H1 (cell line): Measurements from ENCODE around the gene HTR6. TPM values are rescaled to one million over a fixed set of nuclear protein-coding genes. Genes with fewer than 3 reads are reported as not detected.

Experiments used
- CTCF ChIA-PET: fragments of 300-600 bp; sonication (Branson Sonifier 250); formaldehyde crosslinking; loops from one replicate; lab custom pipeline; 2021; ENCODE audit not compliant: partially characterized antibody; lab: Charles Lee
- POLR2A ChIA-PET: fragments of 300-600 bp; sonication (Branson Sonifier 250); formaldehyde crosslinking; loops from one replicate; lab custom pipeline; 2021; ENCODE audit warnings: inconsistent platforms; ENCODE audit not compliant: partially characterized antibody; lab: Charles Lee
- DNase-seq, 2 experiments: peaks; one replicate each; pipeline versions ENCODE4 v3.0.0 to v3.0.0-alpha.2; 2010 to 2022; ENCODE audit warnings: low spot score in 2 of 2, low read depth in 1 of 2, mixed read lengths in 1 of 2
- FAIRE-seq: peaks from 2 replicates; lab custom pipeline; 2011; peaks lifted over from hg19 to GRCh38; lab: Jason Lieb, UNC
- H2AFZ ChIP-seq: 2 replicates; pipeline ENCODE4 v1.8.1; 2012; ENCODE audit warnings: low read length, inconsistent platforms
- H2AK5ac ChIP-seq: 2 replicates; pipeline ENCODE4 v1.6.1; 2013; ENCODE audit warnings: low read depth, low read length
- H2BK120ac ChIP-seq: replicated peaks from 2 replicates; pipeline ENCODE3; 2013; ENCODE audit warnings: low read depth, low read length, inconsistent platforms
- H2BK12ac ChIP-seq: 2 replicates; pipeline ENCODE4 v1.6.1; 2013; ENCODE audit warnings: low read depth, low read length
- H2BK15ac ChIP-seq: 2 replicates; pipeline ENCODE4 v1.6.1; 2013; ENCODE audit warnings: low read length
- H2BK20ac ChIP-seq: 2 replicates; pipeline ENCODE4 v1.6.1; 2013; ENCODE audit warnings: low read length
- H2BK5ac ChIP-seq: 2 replicates; pipeline ENCODE4 v1.6.1; 2013; ENCODE audit warnings: low read depth, low read length
- H3K14ac ChIP-seq: 2 replicates; pipeline ENCODE4 v1.6.1; 2013; ENCODE audit warnings: inconsistent platforms; ENCODE audit not compliant: insufficient read length
- H3K18ac ChIP-seq: 2 replicates; pipeline ENCODE4 v1.6.1; 2013; ENCODE audit warnings: low read length; ENCODE audit errors: extremely low read depth
- H3K23ac ChIP-seq: 2 replicates; pipeline ENCODE4 v1.6.1; 2013; ENCODE audit warnings: inconsistent platforms; ENCODE audit not compliant: insufficient read length
- H3K23me2 ChIP-seq: 2 replicates; pipeline ENCODE4 v1.6.1; 2013; ENCODE audit warnings: low read depth, low read length
- H3K27ac ChIP-seq: 2 replicates; pipeline ENCODE4 v1.6.1; 2011; ENCODE audit warnings: low read depth, low read length, inconsistent platforms
- H3K27me3 ChIP-seq, 4 experiments: replicated peaks in 1 of 4; 1 replicate in 1 of 4; 2 replicates in 3 of 4; pipeline versions ENCODE4 v1.6.1 to v1.8.1; 2011 to 2013; ENCODE audit warnings: low read length in 3 of 4, mild to moderate bottlenecking in 3 of 4, inconsistent platforms in 2 of 4, mixed read lengths in 2 of 4, moderate library complexity in 1 of 4; ENCODE audit not compliant: control insufficient read depth in 3 of 4, insufficient read depth in 3 of 4; ENCODE audit errors: extremely low read depth in 1 of 4
- H3K36me3 ChIP-seq, 4 experiments: 2 replicates each; pipeline versions ENCODE4 v1.6.1 to v1.8.1; 2011 to 2013; ENCODE audit warnings: mild to moderate bottlenecking in 4 of 4, low read length in 3 of 4, moderate library complexity in 2 of 4, control low read depth in 1 of 4, inconsistent platforms in 1 of 4; ENCODE audit not compliant: insufficient read depth in 4 of 4, control insufficient read depth in 2 of 4
- H3K4ac ChIP-seq: replicated peaks from 2 replicates; pipeline ENCODE3; 2013; ENCODE audit warnings: low read length, low read depth, mixed read lengths, inconsistent platforms; ENCODE audit not compliant: insufficient read length
- H3K4me1 ChIP-seq, 4 experiments: replicated peaks in 1 of 4; 1 replicate in 1 of 4; 2 replicates in 3 of 4; pipeline versions ENCODE4 v1.6.1 to v1.8.1; 2011 to 2013; ENCODE audit warnings: low read length in 3 of 4, inconsistent platforms in 2 of 4, mixed read lengths in 1 of 4; ENCODE audit not compliant: insufficient read depth in 4 of 4, control insufficient read depth in 3 of 4
- H3K4me2 ChIP-seq, 2 experiments: 2 replicates each; pipeline versions ENCODE4 v1.6.1 to v1.8.1; 2011 to 2013; ENCODE audit warnings: low read depth in 2 of 2, low read length in 2 of 2, control low read depth in 1 of 2, inconsistent platforms in 1 of 2, mild to moderate bottlenecking in 1 of 2; ENCODE audit not compliant: insufficient read depth in 1 of 2
- H3K4me3 ChIP-seq, 4 experiments: fragments of 200-600, 300-600 bp in 1 of 4; sonication (generic), shearing (Covaris generic), sonication (Bioruptor Twin) in 1 of 4; 2 replicates each; pipeline versions ENCODE4 v1.5.1 to v1.8.1; 2011 to 2016; ENCODE audit warnings: low read length in 4 of 4, low read depth in 3 of 4, control low read depth in 2 of 4, inconsistent platforms in 2 of 4, mild to moderate bottlenecking in 2 of 4, mixed read lengths in 1 of 4, moderate library complexity in 1 of 4; ENCODE audit not compliant: insufficient read depth in 2 of 4; ENCODE audit errors: extremely low read depth in 1 of 4
- H3K56ac ChIP-seq: replicated peaks from 2 replicates; pipeline ENCODE3; 2013; ENCODE audit warnings: low read depth, mild to moderate bottlenecking, mixed read lengths, low read length, inconsistent platforms; ENCODE audit not compliant: insufficient read length
- H3K79me1 ChIP-seq: 2 replicates; pipeline ENCODE4 v1.6.1; 2013; ENCODE audit warnings: low read depth, low read length, control low read depth
- H3K79me2 ChIP-seq, 2 experiments: 2 replicates each; pipeline versions ENCODE4 v1.6.1 to v1.8.1; 2012 to 2013; ENCODE audit warnings: low read length in 2 of 2, mild to moderate bottlenecking in 2 of 2, inconsistent platforms in 1 of 2; ENCODE audit not compliant: insufficient read depth in 2 of 2, control insufficient read depth in 1 of 2
- H3K9ac ChIP-seq, 4 experiments: replicated peaks in 1 of 4; 1 replicate in 1 of 4; 2 replicates in 3 of 4; pipeline versions ENCODE4 v1.6.1 to v1.8.1; 2011 to 2013; ENCODE audit warnings: low read depth in 3 of 4, low read length in 3 of 4, control low read depth in 2 of 4, mild to moderate bottlenecking in 2 of 4, moderate library complexity in 2 of 4, inconsistent platforms in 1 of 4; ENCODE audit errors: extremely low read depth in 1 of 4
- H3K9me3 ChIP-seq, 2 experiments: 2 replicates each; pipeline versions ENCODE4 v1.6.1 to v1.8.1; 2012 to 2013; ENCODE audit warnings: mild to moderate bottlenecking in 2 of 2, moderate library complexity in 2 of 2, control low read depth in 1 of 2, inconsistent platforms in 1 of 2, low read depth in 1 of 2, low read length in 1 of 2, mixed read lengths in 1 of 2; ENCODE audit not compliant: insufficient read depth in 2 of 2
- H4K20me1 ChIP-seq, 2 experiments: replicated peaks in 1 of 2; 2 replicates each; pipeline versions ENCODE3 to v1.8.1; 2011 to 2013; ENCODE audit warnings: inconsistent platforms in 2 of 2, low read length in 2 of 2, mild to moderate bottlenecking in 1 of 2; ENCODE audit not compliant: insufficient read depth in 2 of 2, control insufficient read depth in 1 of 2
- H4K5ac ChIP-seq: 2 replicates; pipeline ENCODE4 v1.6.1; 2013; ENCODE audit warnings: low read length, low read depth, mixed read lengths, inconsistent platforms; ENCODE audit not compliant: insufficient read length
- H4K8ac ChIP-seq: 2 replicates; pipeline ENCODE4 v1.8.0; 2013; ENCODE audit warnings: mild to moderate bottlenecking, moderate library complexity, low read length, inconsistent platforms; ENCODE audit not compliant: insufficient read depth; ENCODE audit errors: extremely low read depth
- H4K91ac ChIP-seq: replicated peaks from 2 replicates; pipeline ENCODE3; 2013; ENCODE audit warnings: low read length, mixed read lengths, inconsistent platforms; ENCODE audit not compliant: insufficient read length
- BRCA1 ChIP-seq: IDR thresholded peaks from 2 replicates; pipeline ENCODE4 v1.6.1; 2012; ENCODE audit warnings: low read depth, low read length, improper control_type of control experiment
- SIX5 ChIP-seq: IDR thresholded peaks from 2 replicates; pipeline ENCODE4 v1.6.1; 2011; ENCODE audit warnings: mild to moderate bottlenecking, low read depth, low read length
- TCF12 ChIP-seq: IDR thresholded peaks from 2 replicates; pipeline ENCODE4 v1.6.1; 2011; ENCODE audit warnings: low read depth, mild to moderate bottlenecking, low read length
- WGBS, 2 experiments: shearing (Covaris generic) in 1 of 2; methylation state at CpG; one replicate each; pipeline versions ENCODE4 v1.1.6 to v1.1.7; 2013 to 2015; ENCODE audit warnings: low lambda C conversion rate in 2 of 2, mixed read lengths in 2 of 2, inconsistent platforms in 1 of 2, low coverage in 1 of 2, missing lambda C conversion rate in 1 of 2; ENCODE audit not compliant: insufficient replicate concordance in 2 of 2, insufficient coverage in 1 of 2, insufficient read length in 1 of 2; ENCODE audit errors: extremely low coverage in 1 of 2, missing lambda C conversion rate in 1 of 2; 5-methylcytosine and 5-hydroxymethylcytosine counted together
- polyA plus RNA-seq, 7 experiments: library from polyadenylated mRNA; depleted of rRNA in 3 of 7; stranded (reverse) in 5 of 7; unstranded in 2 of 7; fragments of >200 nt in 5 of 7; fragments of 200-250 nt in 2 of 7; gene quantifications; 1 replicate in 5 of 7; 2 replicates in 1 of 7; 4 replicates in 1 of 7; pipeline versions ENCODE4 v1.2.1 to v1.2.3, GENCODE V29; 2011 to 2013; ENCODE audit warnings: missing spikeins in 2 of 7, mixed read lengths in 2 of 7
- total RNA-seq: library from RNA; stranded (reverse); fragmentation: NEBNext Ultra II Directional; extraction: Animal tissue kit (Norgen Biotek cat#: 25700); gene quantifications from 2 replicates; pipeline ENCODE4 v1.2.1, GENCODE V29; 2021

HTR6 gene
- total and polyA plus RNA-seq, 2 of the 8 experiments (the other 6 are each of a cell fraction or from before 2014, with no cell fraction given) = 0.76 to 0.95 TPM

- CTCF ChIA-PET = interaction anchor here (0.8 to 5.2 kb wide), 3 partner anchors 11 to 25 kb away, joined by 3 to 46 read pairs (median 26); no protein-coding TSS in a partner anchor
- 94% methylated on average over 33 of the region's 34 CpGs; no CpG with 5 or more reads in 1 of the 2 experiments for WGBS, 2 experiments
These were observed 14.3 kb downstream of the HTR6 start for GRCh38 chr1:19678931-19679453.

More at GRCh38 chr1:19678931-19679453, 14.3 kb downstream of the HTR6 start:
- no peak overlapping the region for H3K27ac ChIP-seq
- no peak overlapping the region for H2BK12ac ChIP-seq
- H2BK5ac ChIP-seq = no peak overlapping the region
- DNase-seq = no peak
- H4K8ac ChIP-seq = no peak overlapping the region
- no peak overlapping the region for H2AK5ac ChIP-seq
- no peak overlapping the region for H4K5ac ChIP-seq
- H3K23me2 ChIP-seq = no peaks in the 10 kb centered on the region; the same call in 1 of the 2 replicates
- H2AFZ ChIP-seq = no peak overlapping the region
- no peak overlapping the region for H3K4me2 ChIP-seq
- H3K9ac ChIP-seq = no peak overlapping the region
- H3K56ac ChIP-seq = no peak overlapping the region
- H3K23ac ChIP-seq = no peak overlapping the region
- H2BK15ac ChIP-seq = no peak overlapping the region
- no peaks in the 10 kb centered on the region for H3K9me3 ChIP-seq
- no peak overlapping the region for H2BK20ac ChIP-seq
- H3K36me3 ChIP-seq = no peaks in the 10 kb centered on the region
- no peak overlapping the region for H3K4me3 ChIP-seq
- H3K79me1 ChIP-seq = no peaks in the 10 kb centered on the region
- POLR2A ChIA-PET = interaction anchor here (1.4 kb wide), 1 partner anchor 10 kb away, joined by 4 read pairs; no protein-coding TSS in a partner anchor
- H3K27me3 ChIP-seq = no peaks in the 10 kb centered on the region; a peak in 2 of 7 replicates
- peaks cover 0 to 3% of the 10 kb centered on the region in 2 experiments for H4K20me1 ChIP-seq
- H3K4me1 ChIP-seq = peaks cover 0 to 11% (median 3%) of the 10 kb centered on the region in 4 experiments; a peak in 2 of 7 replicates
- FAIRE-seq = no peak
- H3K18ac ChIP-seq = no peak overlapping the region
- TF ChIP-seq TCF12 = no peak
- TF ChIP-seq SIX5 = no peak
- no peak for TF ChIP-seq BRCA1
- no peak overlapping the region for H2BK120ac ChIP-seq
- no peak overlapping the region for H3K4ac ChIP-seq
- H3K14ac ChIP-seq = no peak overlapping the region
- H3K79me2 ChIP-seq = no peaks in the 10 kb centered on the region
- no peak overlapping the region for H4K91ac ChIP-seq
